HL-60/S4 (cell line): ENCODE measurements around the gene GNG5.

Experiments used
- in situ Hi-C: fragments of 300-500 bp; cut with MboI; formaldehyde crosslinking; loops from 2 replicates; pipeline ENCODE4 v1.14.3; 2022; ENCODE audit warnings: low sequenced_read_pairs

Gene GNG5

GRCh38 chr1:84489766-84490165 is 16.6 kb downstream of the GNG5 start:
- in situ Hi-C loops = no loop called here

- in situ Hi-C loops = no loop called here
These were observed 18.3 kb downstream of the GNG5 start for GRCh38 chr1:84488107-84488506.

GRCh38 chr1:84481317-84481716 is 25.1 kb downstream of the GNG5 start:
- in situ Hi-C loops = no loop called here

- in situ Hi-C loops = no loop called here
These were observed 25.7 kb downstream of the GNG5 start for GRCh38 chr1:84480650-84481049.

- in situ Hi-C loops = no loop called here
These were observed 26.4 kb downstream of the GNG5 start for GRCh38 chr1:84479998-84480397.

- in situ Hi-C loops = no loop called here
These were observed 27.2 kb downstream of the GNG5 start, which contains the start of gene RPF1 for GRCh38 chr1:84478876-84479868. TSS of gene RPF1 (plus strand) at chr1:84479266. CDS start at chr1:84479282, 16 bp downstream.

GRCh38 chr1:84476225-84476624 is 30.2 kb downstream of the GNG5 start:
- in situ Hi-C loops = no loop called here

- in situ Hi-C loops = no loop called here
These were observed 39.1 kb downstream of the GNG5 start for GRCh38 chr1:84467298-84467697.

- in situ Hi-C loops = no loop called here
These were observed 44.3 kb downstream of the GNG5 start for GRCh38 chr1:84462118-84462517.

- in situ Hi-C loops = no loop called here
These were observed 53.9 kb downstream of the GNG5 start for GRCh38 chr1:84452436-84452835.

GRCh38 chr1:84450910-84451309 is 55.5 kb downstream of the GNG5 start:
- in situ Hi-C loops = no loop called here

GRCh38 chr1:84448704-84449103 is 57.7 kb downstream of the GNG5 start:
- in situ Hi-C loops = loop anchor here (25.0 kb wide), 3 partner anchors 314 to 536 kb away; no protein-coding TSS in a partner anchor
